ENCODE measurements around the gene CNPY2.
"Not testable (repeated sequence)": the region's sequence is repeated elsewhere in the genome, so short reads cannot be mapped to it uniquely, and the experiment has no call there.

The CNPY2 gene

GRCh38 chr12:56351325-56351724 lies 35.5 kb upstream of the CNPY2 start:
- Histone ChIP-seq H3K4me1 (ENCODE audit: control extremely low read depth in 1 of 4, control insufficient read depth in 4 of 4, insufficient read depth in 4 of 4, low read length in 3 of 4) (no peaks in the 10 kb centered on the region), H3K9me3 (ENCODE audit: control extremely low read depth in 1 of 5, control insufficient read depth in 4 of 5, insufficient read depth in 2 of 5, low read depth in 1 of 5, low read length in 4 of 5) (no peaks in the 10 kb centered on the region), H3K27ac (ENCODE audit: insufficient read depth in 1 of 2, low read depth in 1 of 2, low read length in 2 of 2, poor library complexity in 1 of 2, severe bottlenecking in 2 of 2) (no peak overlapping the region), H3K4me3 (ENCODE audit: control insufficient read depth in 1 of 7, extremely low read depth in 1 of 7, insufficient read depth in 4 of 7, low read depth in 2 of 7, low read length in 6 of 7) (no peak overlapping the region), H3K36me3 (ENCODE audit: control insufficient read depth in 4 of 4, insufficient read depth in 4 of 4, low read length in 3 of 4) (peaks cover 35 to 91% (median 62%) of the 10 kb centered on the region in 4 experiments), H3K27me3 (replicated peaks in 2 of 5; ENCODE audit: control insufficient read depth in 4 of 5, insufficient read depth in 5 of 5, low read length in 4 of 5) (no peaks in the 10 kb centered on the region)
- DNase-seq = no peak
- CTCF ChIA-PET = interaction anchor here (0.6 to 0.9 kb wide), 3 partner anchors 8 to 93 kb away, joined by 3 read pairs; partner anchors contain the start of gene ANKRD52
- WGBS (ENCODE audit: insufficient coverage) = no CpG with 5 or more reads among the region's 2 CpGs
- POLR2A ChIA-PET = no interaction called here

- DNase-seq = no peak
- CTCF ChIA-PET = interaction anchor here (0.6 to 0.9 kb wide), 2 partner anchors 11 to 92 kb away, joined by 3 read pairs; partner anchors contain the start of gene ANKRD52
- WGBS (ENCODE audit: insufficient coverage) = 93% methylated on average over 2 of the region's 2 CpGs
These were observed 34.9 kb upstream of the CNPY2 start for GRCh38 chr12:56350662-56351061.

GRCh38 chr12:56348776-56349175 lies 33.0 kb upstream of the CNPY2 start:
- ChIA-PET POLR2A (no interaction called here), CTCF (interaction anchor here (0.9 to 2.4 kb wide), 4 partner anchors 11 to 115 kb away, joined by 3 to 5 read pairs (median 5); partner anchors contain the start of genes IL23A and STAT2)
- H3K4me1 ChIP-seq (ENCODE audit: control extremely low read depth in 1 of 4, control insufficient read depth in 4 of 4, insufficient read depth in 4 of 4, low read length in 3 of 4) = no peaks in the 10 kb centered on the region
- no peaks in the 10 kb centered on the region for H3K9me3 ChIP-seq (ENCODE audit: control extremely low read depth in 1 of 5, control insufficient read depth in 4 of 5, insufficient read depth in 2 of 5, low read depth in 1 of 5, low read length in 4 of 5)
- WGBS (ENCODE audit: insufficient coverage) = 100% methylated on average over 2 of the region's 5 CpGs
- H3K27ac ChIP-seq (ENCODE audit: insufficient read depth in 1 of 2, low read depth in 1 of 2, low read length in 2 of 2, poor library complexity in 1 of 2, severe bottlenecking in 2 of 2) = no peak overlapping the region
- H3K4me3 ChIP-seq (ENCODE audit: control insufficient read depth in 1 of 7, extremely low read depth in 1 of 7, insufficient read depth in 4 of 7, low read depth in 2 of 7, low read length in 6 of 7) = no peak overlapping the region
- peaks cover 34 to 87% (median 58%) of the 10 kb centered on the region in 4 experiments for H3K36me3 ChIP-seq (ENCODE audit: control insufficient read depth in 4 of 4, insufficient read depth in 4 of 4, low read length in 3 of 4)
- no peaks in the 10 kb centered on the region for H3K27me3 ChIP-seq (replicated peaks in 2 of 5; ENCODE audit: control insufficient read depth in 4 of 5, insufficient read depth in 5 of 5, low read length in 4 of 5)
- DNase-seq = no peak

More at GRCh38 chr12:56350662-56351061, 34.9 kb upstream of the CNPY2 start:
- Histone ChIP-seq H3K27ac (ENCODE audit: insufficient read depth in 1 of 2, low read depth in 1 of 2, low read length in 2 of 2, poor library complexity in 1 of 2, severe bottlenecking in 2 of 2) (no peak overlapping the region), H3K27me3 (replicated peaks in 2 of 5; ENCODE audit: control insufficient read depth in 4 of 5, insufficient read depth in 5 of 5, low read length in 4 of 5) (no peaks in the 10 kb centered on the region), H3K4me1 (ENCODE audit: control extremely low read depth in 1 of 4, control insufficient read depth in 4 of 4, insufficient read depth in 4 of 4, low read length in 3 of 4) (no peaks in the 10 kb centered on the region), H3K9me3 (ENCODE audit: control extremely low read depth in 1 of 5, control insufficient read depth in 4 of 5, insufficient read depth in 2 of 5, low read depth in 1 of 5, low read length in 4 of 5) (no peaks in the 10 kb centered on the region), H3K4me3 (ENCODE audit: control insufficient read depth in 1 of 7, extremely low read depth in 1 of 7, insufficient read depth in 4 of 7, low read depth in 2 of 7, low read length in 6 of 7) (no peak overlapping the region), H3K36me3 (ENCODE audit: control insufficient read depth in 4 of 4, insufficient read depth in 4 of 4, low read length in 3 of 4) (peaks cover 39 to 90% (median 62%) of the 10 kb centered on the region in 4 experiments)
- POLR2A ChIA-PET = no interaction called here

GRCh38 chr12:56347255-56347654 lies 31.5 kb upstream of the CNPY2 start:
- not testable (repeated sequence) for H3K9me3 ChIP-seq (ENCODE audit: control extremely low read depth in 1 of 5, control insufficient read depth in 4 of 5, insufficient read depth in 2 of 5, low read depth in 1 of 5, low read length in 4 of 5); H3K27me3 ChIP-seq (replicated peaks in 2 of 5; ENCODE audit: control insufficient read depth in 4 of 5, insufficient read depth in 5 of 5, low read length in 4 of 5); DNase-seq; H3K4me3 ChIP-seq (ENCODE audit: control insufficient read depth in 1 of 7, extremely low read depth in 1 of 7, insufficient read depth in 4 of 7, low read depth in 2 of 7, low read length in 6 of 7); H3K4me1 ChIP-seq (ENCODE audit: control extremely low read depth in 1 of 4, control insufficient read depth in 4 of 4, insufficient read depth in 4 of 4, low read length in 3 of 4); H3K27ac ChIP-seq (ENCODE audit: insufficient read depth in 1 of 2, low read depth in 1 of 2, low read length in 2 of 2, poor library complexity in 1 of 2, severe bottlenecking in 2 of 2)
- ChIA-PET CTCF (interaction anchor here (1.1 to 2.4 kb wide), 3 partner anchors 11 to 56 kb away, joined by 3 to 5 read pairs (median 5); no protein-coding TSS in a partner anchor), POLR2A (interaction anchor here (1.0 kb wide), 1 partner anchor 13 kb away, joined by 6 read pairs; the partner anchor contains the start of gene STAT2)
- WGBS (ENCODE audit: insufficient coverage) = 96% methylated on average over 7 of the region's 9 CpGs
- peaks cover 41 to 87% (median 63%) of the 10 kb centered on the region in 4 experiments for H3K36me3 ChIP-seq (ENCODE audit: control insufficient read depth in 4 of 4, insufficient read depth in 4 of 4, low read length in 3 of 4)

GRCh38 chr12:56346675-56347074 lies 30.9 kb upstream of the CNPY2 start:
- H3K4me1 ChIP-seq (ENCODE audit: control extremely low read depth in 1 of 4, control insufficient read depth in 4 of 4, insufficient read depth in 4 of 4, low read length in 3 of 4) = no peaks in the 10 kb centered on the region
- WGBS (ENCODE audit: insufficient coverage) = 96% methylated on average over 7 of the region's 7 CpGs
- POLR2A ChIA-PET = interaction anchor here (0.6 to 1.0 kb wide), 2 partner anchors 13 to 105 kb away, joined by 4 to 6 read pairs; partner anchors contain the start of gene STAT2
- peaks cover 41 to 83% (median 61%) of the 10 kb centered on the region in 4 experiments for H3K36me3 ChIP-seq (ENCODE audit: control insufficient read depth in 4 of 4, insufficient read depth in 4 of 4, low read length in 3 of 4)
- no peak overlapping the region for H3K27ac ChIP-seq (ENCODE audit: insufficient read depth in 1 of 2, low read depth in 1 of 2, low read length in 2 of 2, poor library complexity in 1 of 2, severe bottlenecking in 2 of 2)
- H3K27me3 ChIP-seq (replicated peaks in 2 of 5; ENCODE audit: control insufficient read depth in 4 of 5, insufficient read depth in 5 of 5, low read length in 4 of 5) = no peaks in the 10 kb centered on the region
- H3K4me3 ChIP-seq (ENCODE audit: control insufficient read depth in 1 of 7, extremely low read depth in 1 of 7, insufficient read depth in 4 of 7, low read depth in 2 of 7, low read length in 6 of 7) = no peak overlapping the region
- no peaks in the 10 kb centered on the region for H3K9me3 ChIP-seq (ENCODE audit: control extremely low read depth in 1 of 5, control insufficient read depth in 4 of 5, insufficient read depth in 2 of 5, low read depth in 1 of 5, low read length in 4 of 5)
- no peak for DNase-seq
- CTCF ChIA-PET = interaction anchor here (1.1 to 1.4 kb wide), 3 partner anchors 11 to 55 kb away, joined by 3 to 5 read pairs (median 3); no protein-coding TSS in a partner anchor

GRCh38 chr12:56342290-56342689 lies 26.5 kb upstream of the CNPY2 start:
- DNase-seq; H3K27me3 ChIP-seq (replicated peaks in 2 of 5; ENCODE audit: control insufficient read depth in 4 of 5, insufficient read depth in 5 of 5, low read length in 4 of 5); H3K9me3 ChIP-seq (ENCODE audit: control extremely low read depth in 1 of 5, control insufficient read depth in 4 of 5, insufficient read depth in 2 of 5, low read depth in 1 of 5, low read length in 4 of 5); POLR2A ChIA-PET; H3K4me3 ChIP-seq (ENCODE audit: control insufficient read depth in 1 of 7, extremely low read depth in 1 of 7, insufficient read depth in 4 of 7, low read depth in 2 of 7, low read length in 6 of 7); H3K27ac ChIP-seq (ENCODE audit: insufficient read depth in 1 of 2, low read depth in 1 of 2, low read length in 2 of 2, poor library complexity in 1 of 2, severe bottlenecking in 2 of 2): not testable (repeated sequence)
- CTCF ChIA-PET = interaction anchor here (1.1 to 1.9 kb wide), 2 partner anchors 15 to 26 kb away, joined by 3 to 6 read pairs; no protein-coding TSS in a partner anchor
- 88% methylated on average over 2 of the region's 2 CpGs for WGBS (ENCODE audit: insufficient coverage)
- peaks cover 0 to 11% (median 8%) of the 10 kb centered on the region in 4 experiments for H3K4me1 ChIP-seq (ENCODE audit: control extremely low read depth in 1 of 4, control insufficient read depth in 4 of 4, insufficient read depth in 4 of 4, low read length in 3 of 4)
- peaks cover 22 to 50% (median 35%) of the 10 kb centered on the region in 4 experiments for H3K36me3 ChIP-seq (ENCODE audit: control insufficient read depth in 4 of 4, insufficient read depth in 4 of 4, low read length in 3 of 4)

- no peak for DNase-seq
- ChIA-PET POLR2A (no interaction called here), CTCF (interaction anchor here (0.9 to 1.9 kb wide), 4 partner anchors 12 to 25 kb away, joined by 3 to 6 read pairs (median 4); partner anchors contain the start of gene STAT2)
- Histone ChIP-seq H3K4me1 (ENCODE audit: control extremely low read depth in 1 of 4, control insufficient read depth in 4 of 4, insufficient read depth in 4 of 4, low read length in 3 of 4) (peaks cover 0 to 15% (median 8%) of the 10 kb centered on the region in 4 experiments), H3K27ac (ENCODE audit: insufficient read depth in 1 of 2, low read depth in 1 of 2, low read length in 2 of 2, poor library complexity in 1 of 2, severe bottlenecking in 2 of 2) (no peak overlapping the region), H3K36me3 (ENCODE audit: control insufficient read depth in 4 of 4, insufficient read depth in 4 of 4, low read length in 3 of 4) (peaks cover 22 to 43% (median 31%) of the 10 kb centered on the region in 4 experiments), H3K4me3 (ENCODE audit: control insufficient read depth in 1 of 7, extremely low read depth in 1 of 7, insufficient read depth in 4 of 7, low read depth in 2 of 7, low read length in 6 of 7) (no peak overlapping the region), H3K9me3 (ENCODE audit: control extremely low read depth in 1 of 5, control insufficient read depth in 4 of 5, insufficient read depth in 2 of 5, low read depth in 1 of 5, low read length in 4 of 5) (no peaks in the 10 kb centered on the region), H3K27me3 (replicated peaks in 2 of 5; ENCODE audit: control insufficient read depth in 4 of 5, insufficient read depth in 5 of 5, low read length in 4 of 5) (no peaks in the 10 kb centered on the region)
- no CpG with 5 or more reads among the region's 1 CpG for WGBS (ENCODE audit: insufficient coverage)
These were observed 25.8 kb upstream of the CNPY2 start for GRCh38 chr12:56341616-56342015.

Data from common myeloid progenitor, CD34-positive (primary cell).